ENCODE measurements around the gene KCTD21.

KCTD21 gene

DNA sequence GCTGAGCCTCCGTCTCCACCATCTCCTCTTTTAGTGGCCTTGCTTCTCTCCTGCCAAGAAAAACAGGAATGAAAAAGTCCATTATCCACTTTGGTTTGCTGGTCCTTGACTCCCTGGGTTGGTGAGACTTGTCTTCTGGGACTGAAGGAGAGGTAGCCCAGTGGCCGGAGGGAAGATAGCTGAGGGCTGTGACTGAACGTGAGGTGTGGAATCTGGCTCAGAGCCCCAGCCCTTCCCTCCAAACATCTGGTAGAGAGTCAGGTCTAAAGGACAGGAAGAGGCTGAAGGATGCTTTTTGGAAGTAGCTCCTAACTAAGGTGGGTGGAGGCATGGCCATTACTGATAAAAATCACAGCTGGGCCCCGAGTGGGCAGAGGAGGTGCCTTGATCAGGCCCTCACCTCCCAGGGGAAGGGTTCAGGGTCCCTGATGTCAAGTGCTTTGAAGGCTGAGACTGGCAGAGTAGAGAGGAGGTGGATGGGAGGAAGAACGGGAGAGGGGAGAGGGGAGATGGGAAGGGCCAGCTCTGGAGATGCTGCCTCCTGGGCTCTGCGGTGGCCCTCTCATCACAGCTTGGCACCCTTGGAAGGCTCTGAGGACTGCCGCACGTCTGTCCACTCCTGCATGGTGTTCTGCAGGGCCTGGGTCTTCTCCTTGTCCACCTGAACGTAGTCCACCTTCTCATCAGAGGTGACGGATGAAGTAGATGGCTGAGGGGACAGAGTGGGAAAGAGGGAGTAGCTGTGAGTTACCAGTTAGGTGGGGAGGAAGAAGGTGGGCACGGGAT is 30.5 kb upstream of the KCTD21 start:
- DNase-seq, result no peak

DNA sequence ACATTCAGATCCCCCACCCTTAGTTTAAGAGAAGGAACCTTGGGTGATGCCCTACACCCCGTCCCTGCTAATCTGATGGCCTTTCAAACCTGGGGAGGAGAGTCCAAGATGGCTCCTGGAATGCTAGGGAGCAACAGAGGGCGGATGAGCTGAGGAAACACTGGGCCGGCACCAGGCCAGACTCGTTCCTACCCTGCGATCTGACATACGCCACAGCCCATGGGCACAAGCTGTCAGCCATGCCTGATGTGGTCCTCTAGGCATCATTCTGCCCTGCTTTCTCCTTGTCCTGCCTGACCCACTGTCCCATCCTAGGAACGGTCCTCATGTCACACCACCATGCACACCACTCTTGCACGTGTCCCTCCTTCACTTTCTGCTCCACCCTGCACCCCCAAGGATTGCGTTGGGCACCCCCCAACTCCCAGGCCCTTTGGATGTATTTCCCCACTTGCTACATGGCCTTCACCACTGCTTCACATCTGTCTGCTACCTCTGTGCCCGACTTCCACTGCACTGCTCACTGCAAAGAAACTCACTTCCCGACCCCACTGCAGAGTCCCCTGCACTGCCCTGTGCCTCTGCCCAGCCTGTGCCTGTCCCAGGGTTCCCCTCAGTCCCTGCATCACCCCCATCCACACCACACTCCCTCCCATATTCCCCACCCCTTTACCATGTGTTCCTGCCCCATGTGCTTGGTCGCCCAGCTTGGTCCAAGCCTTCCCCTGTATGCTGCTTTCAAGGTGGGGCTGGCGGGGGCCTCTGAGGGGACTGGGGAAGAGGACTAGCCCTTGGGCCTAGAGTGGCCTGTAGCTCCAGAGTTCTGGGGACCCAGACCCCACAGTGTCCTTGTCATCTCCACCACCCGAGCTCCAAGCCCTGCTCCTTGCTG is 29.5 kb upstream of the KCTD21 start:
- no peak for DNase-seq

DNA sequence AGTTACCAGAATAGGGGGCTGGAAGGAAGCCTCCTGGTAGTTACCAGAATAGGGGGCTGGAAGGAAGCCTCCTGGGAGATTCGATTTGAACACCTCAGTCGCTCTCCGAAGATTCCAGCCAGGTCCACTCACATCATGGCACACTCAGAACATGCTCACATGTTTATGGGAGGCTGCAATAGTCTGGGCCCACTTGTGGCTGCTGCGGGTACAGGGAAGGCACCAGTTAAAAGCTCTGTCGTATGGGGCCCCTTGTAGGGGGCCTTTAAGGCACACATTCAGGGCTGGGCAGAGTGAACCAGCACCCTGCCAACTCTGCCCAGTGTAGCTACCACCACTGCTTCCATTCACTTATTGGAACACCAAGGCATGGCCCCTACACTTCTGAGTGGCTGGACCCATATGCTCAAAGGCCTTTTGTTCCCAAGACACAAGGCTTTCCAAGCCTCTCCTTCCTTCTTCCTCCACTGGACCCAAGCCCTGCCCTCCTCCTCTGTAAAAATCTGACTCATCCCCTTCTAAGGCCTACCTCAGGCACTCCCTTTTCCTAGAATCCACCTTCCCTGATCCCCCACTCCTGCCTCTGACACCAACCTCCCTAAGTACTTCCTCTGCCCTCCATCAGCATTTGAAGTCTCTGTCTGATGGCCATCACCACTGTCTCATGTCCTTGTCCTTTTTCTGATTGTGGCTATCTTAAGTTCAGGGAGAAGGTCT is 28.3 kb upstream of the KCTD21 start:
- no peak for DNase-seq

DNA sequence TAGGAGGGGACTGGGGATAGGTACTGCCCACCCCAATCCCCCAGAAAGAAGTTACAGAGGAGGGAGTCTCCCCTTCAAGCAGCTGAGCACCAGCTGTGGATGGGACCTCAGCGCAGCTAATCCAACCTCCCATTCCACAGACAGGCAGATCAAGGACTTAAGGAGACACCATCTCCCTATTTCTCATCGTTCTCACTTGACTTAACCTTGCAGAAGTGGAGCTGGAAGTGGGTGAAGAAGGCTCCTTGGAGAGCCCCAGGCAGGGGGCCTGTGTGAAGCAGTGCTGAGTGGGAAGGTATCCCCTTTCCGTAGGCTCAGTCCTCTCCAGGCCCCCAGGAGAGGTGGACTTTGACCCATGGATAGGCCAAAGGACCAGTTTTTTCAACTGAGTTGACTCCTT is 27.6 kb upstream of the KCTD21 start:
- DNase-seq, result no peak

DNA sequence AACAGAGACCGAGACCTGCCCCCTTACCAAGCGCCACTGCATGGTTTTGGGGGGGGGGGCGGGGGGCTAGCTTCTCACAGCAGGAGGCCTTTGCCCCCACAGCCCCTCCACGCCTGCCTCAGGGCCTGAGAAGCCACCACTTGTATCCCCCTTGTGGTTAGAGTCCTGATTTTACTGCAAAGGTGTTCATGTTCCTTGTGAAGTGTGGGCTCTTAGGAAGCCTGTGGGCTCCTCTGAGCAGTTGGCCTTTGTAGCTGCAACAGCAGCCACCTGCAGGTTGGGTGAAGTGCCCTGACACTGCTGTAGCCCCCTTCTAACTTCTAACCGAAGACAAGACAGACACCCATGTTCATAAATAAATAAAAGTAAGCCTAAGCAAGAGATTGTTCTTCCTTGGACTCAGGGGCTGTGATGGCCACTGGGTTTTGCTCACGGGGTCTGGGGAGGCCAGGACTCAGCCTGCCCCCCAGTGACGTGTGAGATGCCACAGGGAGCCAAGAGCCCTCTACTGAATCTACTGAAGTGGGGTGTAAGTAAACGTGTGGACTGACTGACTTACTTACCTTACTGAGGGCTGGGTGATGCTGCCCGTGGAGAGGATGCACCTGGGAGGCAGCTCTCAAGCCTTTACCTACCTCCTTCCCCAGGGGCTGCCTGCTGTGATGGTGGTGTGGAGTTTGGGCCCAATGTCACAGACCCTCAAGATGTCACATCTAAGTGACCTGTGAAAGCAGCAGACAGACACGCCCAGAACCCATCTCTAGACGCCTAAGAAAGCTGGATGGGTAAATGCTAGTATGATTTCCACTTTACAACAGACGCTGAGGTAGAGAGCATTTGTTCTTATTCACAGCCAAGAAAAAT is 26.1 kb upstream of the KCTD21 start:
- no peak for DNase-seq

DNA sequence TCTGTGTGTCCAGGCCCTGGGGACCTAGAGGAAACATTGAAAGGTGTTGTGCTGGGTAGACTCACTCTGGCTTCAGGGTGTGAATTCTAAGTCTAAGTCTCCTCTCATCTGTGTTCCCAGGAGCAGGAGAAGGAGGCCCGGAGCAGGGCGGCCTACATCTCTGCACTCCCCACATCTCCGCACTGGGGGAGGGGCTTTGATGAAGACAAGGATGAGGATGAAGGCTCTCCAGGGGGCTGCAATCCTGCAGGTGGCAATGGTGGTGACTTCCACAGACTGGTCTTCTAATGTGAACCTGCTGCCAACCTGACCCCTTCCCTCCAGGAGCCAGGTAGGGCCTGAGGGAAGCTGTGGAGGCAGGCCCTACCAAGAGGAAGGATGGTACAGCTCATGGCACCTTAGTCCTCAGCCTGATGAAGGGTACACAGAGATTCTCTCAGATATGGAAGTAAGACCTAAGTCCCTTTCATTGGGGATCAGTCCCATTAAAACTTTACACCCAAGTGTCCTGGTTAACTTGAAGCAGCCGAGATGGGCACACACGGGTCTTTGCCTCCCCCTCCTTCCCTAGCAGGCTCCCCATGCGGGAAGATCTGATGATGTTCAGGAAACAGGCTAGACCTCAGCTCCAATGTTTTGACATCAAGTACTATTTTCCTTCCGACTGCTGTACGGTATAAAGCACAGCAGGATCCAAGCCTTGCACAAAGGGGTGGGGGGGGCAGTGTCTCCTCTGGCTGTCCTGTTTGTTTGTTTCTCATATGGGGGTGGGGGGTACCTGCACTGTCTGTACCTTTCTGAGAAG is 25.3 kb upstream of the KCTD21 start:
- no peak for DNase-seq

DNA sequence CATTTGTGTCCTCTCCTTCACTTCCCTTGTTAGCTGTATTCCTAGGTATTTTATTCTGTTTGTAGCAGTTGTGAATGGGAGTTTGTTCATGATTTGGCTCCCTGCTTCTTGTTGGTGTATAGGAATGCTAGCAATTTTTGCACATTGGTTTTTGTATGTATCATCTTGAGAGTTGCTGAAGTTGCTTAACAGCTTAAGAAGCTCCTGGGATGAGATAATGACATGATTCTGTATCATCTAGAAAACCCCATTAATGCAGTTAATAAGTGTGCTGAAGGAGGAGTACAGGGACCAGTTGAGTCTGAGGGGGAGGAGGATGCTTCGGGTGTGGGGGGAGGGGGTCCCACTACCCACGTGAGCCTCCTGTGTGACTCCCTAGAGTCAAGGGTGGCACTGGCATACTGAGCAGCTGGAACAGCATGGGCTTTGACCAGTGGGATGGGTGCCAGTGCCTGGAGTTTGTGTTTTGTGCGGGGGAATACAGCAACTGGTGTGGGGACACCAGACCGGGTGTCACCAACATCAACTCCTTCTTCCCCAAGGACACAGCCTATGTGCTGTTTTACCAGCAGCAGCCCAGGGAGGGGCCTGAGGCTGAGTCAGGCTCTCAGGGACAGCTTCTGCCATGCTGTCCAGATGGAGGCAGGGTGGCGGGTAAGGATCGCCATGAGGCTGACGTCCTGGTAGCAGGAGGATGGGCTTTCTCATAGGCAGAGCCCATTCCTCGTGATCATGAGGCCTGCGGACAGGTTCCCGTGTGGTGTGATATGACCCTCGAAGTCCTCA is 24.4 kb upstream of the KCTD21 start:
- no peak for DNase-seq

DNA sequence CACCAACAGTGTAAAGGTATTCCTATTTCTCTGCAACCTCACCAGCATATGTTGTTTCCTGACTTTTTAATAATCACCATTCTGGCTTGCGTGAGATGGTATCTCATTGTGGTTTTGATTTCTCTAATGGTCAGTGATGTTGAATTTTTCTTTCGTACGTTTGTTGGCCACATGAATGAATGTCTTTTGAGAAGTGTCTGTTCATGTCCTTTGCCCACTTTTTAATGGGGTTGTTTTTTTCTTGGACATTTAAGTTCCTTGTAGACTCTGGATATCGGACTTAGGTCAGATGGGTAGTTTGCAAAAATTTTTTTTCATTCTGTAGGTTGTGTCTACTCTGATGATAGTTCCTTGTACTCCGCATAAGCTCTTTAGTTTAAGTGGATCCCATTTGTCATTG is 23.1 kb upstream of the KCTD21 start:
- DNase-seq, result no peak

DNA sequence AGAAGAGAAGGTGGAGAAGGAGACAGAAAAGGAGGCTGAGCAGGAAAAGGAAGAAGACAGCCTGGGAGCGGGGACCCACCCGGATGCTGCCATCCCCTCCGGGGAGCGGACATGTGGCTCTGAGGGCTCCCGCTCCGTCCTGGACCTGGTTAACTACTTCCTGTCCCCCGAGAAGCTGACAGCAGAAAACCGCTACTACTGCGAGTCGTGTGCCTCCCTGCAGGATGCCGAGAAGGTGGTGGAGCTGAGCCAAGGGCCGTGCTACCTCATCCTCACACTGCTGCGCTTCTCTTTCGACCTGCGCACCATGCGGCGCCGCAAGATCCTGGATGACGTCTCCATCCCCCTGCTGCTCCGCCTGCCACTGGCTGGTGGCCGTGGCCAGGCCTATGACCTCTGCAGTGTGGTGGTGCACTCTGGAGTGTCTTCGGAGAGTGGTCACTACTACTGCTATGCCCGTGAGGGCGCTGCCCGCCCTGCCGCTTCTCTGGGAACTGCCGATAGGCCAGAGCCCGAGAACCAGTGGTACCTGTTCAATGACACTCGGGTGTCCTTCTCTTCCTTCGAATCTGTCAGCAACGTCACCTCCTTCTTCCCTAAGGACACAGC is 21.7 kb upstream of the KCTD21 start:
- no peak for DNase-seq

DNA sequence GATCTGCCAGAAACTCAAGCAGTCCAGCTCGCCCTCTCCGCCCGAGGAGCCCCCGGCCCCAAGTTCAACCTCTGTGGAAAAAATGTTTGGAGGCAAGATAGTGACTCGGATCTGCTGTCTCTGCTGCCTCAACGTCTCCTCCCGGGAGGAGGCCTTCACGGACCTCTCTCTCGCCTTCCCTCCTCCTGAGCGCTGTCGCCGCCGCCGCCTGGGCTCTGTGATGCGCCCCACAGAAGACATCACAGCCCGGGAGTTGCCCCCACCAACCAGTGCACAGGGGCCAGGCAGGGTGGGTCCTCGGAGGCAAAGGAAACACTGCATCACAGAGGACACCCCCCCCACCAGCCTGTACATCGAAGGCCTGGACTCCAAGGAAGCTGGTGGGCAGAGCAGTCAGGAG is 21.1 kb upstream of the KCTD21 start:
- DNase-seq, result no peak

DNA sequence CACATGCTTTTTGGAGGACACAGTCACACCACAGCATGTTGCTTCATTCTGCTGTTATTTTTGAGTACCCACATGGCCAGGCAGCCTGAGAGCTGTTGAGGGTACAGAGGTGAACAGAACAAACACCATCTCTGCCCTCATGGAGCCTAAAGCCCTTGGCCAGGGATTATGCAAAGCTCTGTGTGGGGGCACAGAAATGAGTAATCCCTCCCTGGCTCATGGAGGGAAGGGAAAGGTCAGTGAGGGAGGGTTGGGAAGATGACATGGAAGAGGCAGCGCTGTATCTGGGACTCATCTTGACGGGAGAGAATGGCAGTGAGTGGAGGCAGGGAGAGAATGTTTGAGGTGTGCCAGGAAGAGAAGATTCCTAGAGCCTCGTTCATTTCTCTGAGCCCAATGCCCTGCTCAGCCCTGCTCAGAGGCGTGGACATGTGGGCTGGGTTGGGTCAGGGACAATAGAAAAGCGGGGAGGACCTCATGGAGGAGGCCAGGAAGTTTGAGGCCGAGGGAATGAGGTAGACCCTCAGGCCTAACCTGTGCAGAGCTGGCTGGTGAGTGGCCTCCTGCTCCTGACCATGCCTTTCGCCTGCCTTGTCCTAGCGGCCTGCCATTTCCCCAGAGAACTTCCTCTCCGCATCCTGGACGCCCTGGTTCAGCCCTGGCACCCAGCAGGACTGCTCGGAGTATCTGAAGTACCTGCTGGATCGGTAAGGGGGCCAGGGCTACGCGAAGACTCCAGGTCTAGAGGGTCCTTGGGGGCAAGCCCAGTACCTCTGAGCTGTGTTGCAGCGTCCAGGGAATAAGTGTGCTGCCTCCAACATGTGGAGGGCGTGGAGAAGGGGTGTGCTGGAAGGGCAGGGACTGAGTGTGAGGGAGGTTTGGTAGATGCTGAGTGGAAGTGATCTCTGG is 20.1 kb upstream of the KCTD21 start:
- no peak for DNase-seq

DNA sequence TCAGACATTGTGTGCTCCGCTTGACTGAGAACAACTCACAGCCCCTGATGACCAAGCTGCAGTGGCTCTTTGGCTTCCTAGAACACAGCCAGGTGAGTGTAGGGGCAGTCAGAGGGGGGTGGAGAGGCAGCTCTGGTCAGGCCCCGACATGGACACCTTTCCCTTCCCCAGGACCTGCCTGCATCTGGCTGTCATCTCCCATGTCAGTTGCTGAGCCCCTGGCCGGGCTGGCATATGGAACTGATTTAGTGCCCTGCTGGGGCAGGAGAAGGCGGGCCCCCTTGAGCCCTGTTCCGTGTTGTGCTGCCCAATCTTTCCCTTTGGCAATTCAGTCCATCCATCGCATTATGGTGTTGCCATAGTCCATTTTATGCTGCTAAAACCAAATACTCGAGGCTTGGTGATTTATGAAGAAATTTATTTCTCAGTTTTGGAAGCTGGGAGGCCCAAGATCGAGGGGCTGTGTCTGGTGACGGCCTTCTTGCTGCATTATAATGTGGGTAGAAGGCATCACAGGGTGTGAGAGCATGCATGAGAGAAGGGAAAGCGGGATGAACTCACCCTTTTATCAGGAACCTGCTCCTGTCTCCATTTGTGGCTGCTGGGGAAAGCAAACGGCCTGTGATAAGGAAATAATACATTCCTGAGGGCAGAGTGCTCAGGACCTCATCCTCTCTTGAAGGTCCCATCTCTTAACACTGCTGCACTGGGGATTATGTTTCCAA is 19.3 kb upstream of the KCTD21 start:
- no peak for DNase-seq

DNA sequence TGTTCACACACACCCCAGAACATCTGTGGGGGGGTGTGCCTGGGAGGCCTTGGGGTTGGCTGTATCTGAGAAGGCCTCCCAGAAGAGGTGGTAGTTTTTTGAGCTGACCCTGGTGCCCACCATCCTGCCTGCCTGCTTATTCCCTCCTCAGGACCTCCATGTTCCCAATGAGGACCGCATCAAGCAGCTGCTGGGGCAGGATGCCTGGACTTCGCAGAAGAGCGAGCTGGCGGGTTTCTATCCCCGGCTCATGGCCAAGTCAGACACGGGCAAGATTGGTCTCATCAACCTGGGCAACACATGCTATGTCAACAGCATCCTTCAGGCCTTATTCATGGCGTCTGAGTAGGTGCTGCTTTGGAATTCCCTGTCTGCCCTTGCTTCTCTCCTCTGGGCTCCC is 17.3 kb upstream of the KCTD21 start:
- no peak for DNase-seq

DNA sequence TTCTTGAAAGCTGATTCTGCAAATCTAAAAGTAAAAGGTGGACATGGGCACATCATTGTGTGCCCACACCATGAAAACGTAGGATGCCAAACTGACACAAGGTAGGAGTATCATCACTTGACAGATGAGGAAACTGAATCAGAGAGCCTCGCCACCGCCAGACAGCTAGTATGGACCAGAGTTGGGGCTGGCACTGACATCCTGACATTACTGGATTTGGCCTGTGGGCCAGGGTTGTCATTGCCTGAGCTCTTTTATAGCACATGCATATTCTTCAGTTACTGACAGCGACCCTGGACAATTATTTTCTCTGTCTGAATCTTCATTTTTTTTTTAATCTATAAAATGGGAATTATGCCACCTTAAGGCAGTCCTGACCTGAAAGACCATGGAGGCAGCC is 16.8 kb upstream of the KCTD21 start:
- DNase-seq, result no peak

DNA sequence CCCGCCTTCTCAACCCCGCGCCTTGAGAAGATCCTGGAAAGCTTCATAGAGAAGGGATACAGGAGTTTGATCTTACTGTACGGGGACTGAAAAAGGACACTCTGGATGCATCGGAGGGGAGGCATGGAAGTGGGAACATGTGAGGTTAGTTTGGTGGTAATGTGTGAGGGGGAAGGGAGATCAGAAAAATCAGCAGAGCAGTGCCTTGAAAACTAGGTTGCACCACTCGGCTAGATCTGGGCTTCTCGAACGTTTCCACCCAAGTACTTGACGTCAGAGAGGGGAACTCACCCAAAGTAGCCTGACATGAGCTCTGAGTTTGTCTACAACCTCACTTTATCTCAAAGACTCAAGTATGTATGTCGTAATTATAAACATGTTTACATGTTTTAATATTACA is 14.8 kb upstream of the KCTD21 start:
- DNase-seq, result no peak

DNA sequence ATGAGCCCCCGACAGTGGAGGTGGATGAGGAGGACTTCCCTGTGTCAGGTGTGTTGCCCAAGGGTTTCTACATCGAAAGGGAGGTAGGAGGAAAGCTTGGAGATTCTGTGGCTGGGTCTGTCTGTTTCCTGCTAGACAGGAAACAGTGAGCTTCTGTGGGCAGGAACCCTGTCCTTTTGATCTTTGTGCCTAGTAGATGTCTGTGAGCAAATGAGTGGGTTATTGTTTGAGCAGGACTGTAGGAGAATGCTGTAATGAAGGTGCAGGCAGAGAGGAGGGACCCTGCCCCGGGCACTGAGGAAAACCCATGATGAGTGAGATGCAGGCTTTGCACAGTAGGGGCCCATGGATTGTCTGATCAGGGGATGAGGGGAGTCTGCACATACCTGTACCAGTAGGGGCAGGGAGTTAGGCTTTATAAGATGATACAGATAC is 14.3 kb upstream of the KCTD21 start:
- no peak for DNase-seq

DNA sequence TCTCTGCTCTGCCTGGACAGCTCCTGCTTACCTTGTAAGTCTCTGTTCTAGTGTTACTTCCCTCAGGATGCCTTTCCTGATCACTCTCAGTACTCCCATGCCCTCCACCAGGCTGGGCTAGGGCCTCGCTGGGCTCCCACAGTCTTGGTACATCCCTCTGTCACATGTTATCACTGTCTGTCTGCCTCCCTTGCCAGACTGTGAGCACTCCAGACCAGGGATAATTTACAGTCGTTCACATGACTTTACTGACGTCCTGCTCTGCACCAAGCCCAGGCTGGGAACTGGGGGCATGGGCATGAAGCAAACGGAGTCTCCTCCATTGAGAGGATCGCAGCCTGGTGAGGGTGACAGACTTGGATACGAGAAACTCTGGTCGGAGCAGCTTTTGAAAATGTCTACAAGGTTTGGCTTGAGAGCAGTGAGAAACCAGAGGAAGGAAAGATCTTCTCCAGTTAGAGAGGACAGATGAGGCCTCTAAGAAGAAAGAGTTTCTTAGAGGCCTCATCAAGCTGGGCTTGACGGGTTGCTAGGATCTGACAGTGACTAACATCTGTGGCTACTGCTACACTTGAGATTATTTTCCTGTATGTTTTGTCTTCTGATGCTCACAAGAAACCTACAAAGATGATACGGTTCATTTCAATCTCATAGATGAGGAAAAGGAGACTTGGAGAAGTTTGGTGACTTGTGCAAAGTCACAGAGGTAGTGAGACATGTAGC is 12.8 kb upstream of the KCTD21 start:
- DNase-seq, result no peak

DNA sequence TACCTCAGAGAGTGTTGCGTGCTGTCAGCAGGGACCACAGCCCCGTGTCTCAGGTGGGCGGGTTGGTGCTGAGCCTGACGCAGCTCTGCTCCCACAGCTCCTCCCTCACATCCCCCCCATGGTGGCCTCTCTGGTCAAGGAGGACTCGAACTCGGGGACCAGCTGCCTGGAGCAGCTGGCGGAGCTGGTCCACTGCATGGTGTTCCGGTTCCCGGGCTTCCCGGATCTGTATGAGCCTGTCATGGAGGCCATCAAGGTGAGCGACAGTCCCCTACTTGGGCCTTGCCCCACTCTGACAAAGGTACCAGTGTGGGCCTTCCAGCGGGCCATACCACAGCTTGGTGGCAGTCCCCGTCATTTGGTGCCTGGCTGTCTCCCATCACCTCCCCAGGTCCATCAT is 12.1 kb upstream of the KCTD21 start:
- no peak for DNase-seq

All from NCI-H1092 treated with DMSO at 0.1 percent for 48 hours (cell line).